ENCODE measurements around the gene CDS1. TPM values are rescaled to one million over a fixed set of nuclear protein-coding genes. Genes with fewer than 3 reads are reported as not detected.
"Not testable (repeated sequence)": the region's sequence is repeated elsewhere in the genome, so short reads cannot be mapped to it uniquely, and the experiment has no call there.

Gene CDS1
- total and polyA plus RNA-seq, 10 of the 15 experiments (the other 5 are each of a cell fraction or from before 2014, with no cell fraction given) = 0.03 TPM; not detected in 8

GRCh38 chr4:84661191-84661939, 78.4 kb downstream of the CDS1 start:
- Histone ChIP-seq H3K27me3 (replicated peaks in 1 of 2; ENCODE audit: control insufficient read depth in 2 of 2, insufficient read depth in 2 of 2, low read length in 1 of 2) (no peaks in the 10 kb centered on the region), H2AFZ (ENCODE audit: control insufficient read depth, low read depth, low read length) (no peak overlapping the region), H3K27ac (ENCODE audit: control insufficient read depth, insufficient read depth) (no peak overlapping the region), H4K20me1 (ENCODE audit: control insufficient read depth, insufficient read depth) (no peaks in the 10 kb centered on the region), H3K9me3 (replicated peaks; ENCODE audit: control insufficient read depth, insufficient read depth, low read length) (no peaks in the 10 kb centered on the region), H3K9ac (ENCODE audit: control insufficient read depth, insufficient read depth, low read length) (no peak overlapping the region), H3K4me3 (no peak overlapping the region), H3K4me2 (ENCODE audit: control insufficient read depth, insufficient read depth) (no peak overlapping the region), H3K36me3 (ENCODE audit: control insufficient read depth in 2 of 2, insufficient read depth in 2 of 2, low read length in 1 of 2) (no peaks in the 10 kb centered on the region), H3K4me1 (ENCODE audit: control insufficient read depth, insufficient read depth, low read length) (no peaks in the 10 kb centered on the region), H3K79me2 (ENCODE audit: control insufficient read depth, insufficient read depth, low read length) (no peaks in the 10 kb centered on the region)
- 2% methylated on average over 4 of the region's 4 CpGs for WGBS (ENCODE audit: insufficient coverage, insufficient replicate concordance, low lambda C conversion rate, missing lambda C conversion rate)
- no peak for FAIRE-seq
- no TSS peak for BruUV-seq (replicated peaks)
- no peak for ATAC-seq
- intact Hi-C loops (cut with micrococcal nuclease; ENCODE audit: unreplicated experiment) = no loop called here
- no peak for TF ChIP-seq PKNOX1 (IDR thresholded peaks at IDR 0.05)
- no peak for TF ChIP-seq USF1 (IDR thresholded peaks at IDR 0.05; ENCODE audit: borderline replicate concordance, extremely low read length, insufficient read depth, low read depth, low read length)
- no peak for TF ChIP-seq BHLHE40 (IDR thresholded peaks at IDR 0.05; ENCODE audit: borderline replicate concordance in 1 of 2, low read depth in 2 of 2, low read length in 1 of 2)
- no peak for TF ChIP-seq MXI1 (IDR thresholded peaks at IDR 0.05; ENCODE audit: low read depth, low read length)
- TF ChIP-seq POLR2AphosphoS2 (IDR thresholded peaks at IDR 0.05; ENCODE audit: low read depth, low read length) = no peak
- RAD21 ChIA-PET (ENCODE audit: unreplicated experiment) = no interaction called here
- in situ Hi-C loops (cut with MboI) = no loop called here
- POLR2A ChIA-PET = no interaction called here
- CTCF ChIA-PET = no interaction called here
- SMC1A ChIA-PET (ENCODE audit: uncharacterized antibody, unreplicated experiment) = no interaction called here
- DNase-seq (ENCODE audit: low read depth, low spot score) = no peak

- H3K27me3 ChIP-seq (replicated peaks in 1 of 2; ENCODE audit: control insufficient read depth in 2 of 2, insufficient read depth in 2 of 2, low read length in 1 of 2); H3K4me2 ChIP-seq (ENCODE audit: control insufficient read depth, insufficient read depth); H3K4me3 ChIP-seq; H3K9me3 ChIP-seq (replicated peaks; ENCODE audit: control insufficient read depth, insufficient read depth, low read length); in situ Hi-C loops (cut with MboI); RAD21 ChIA-PET (ENCODE audit: unreplicated experiment); H4K20me1 ChIP-seq (ENCODE audit: control insufficient read depth, insufficient read depth); H3K9ac ChIP-seq (ENCODE audit: control insufficient read depth, insufficient read depth, low read length); H2AFZ ChIP-seq (ENCODE audit: control insufficient read depth, low read depth, low read length); DNase-seq (ENCODE audit: low read depth, low spot score); H3K4me1 ChIP-seq (ENCODE audit: control insufficient read depth, insufficient read depth, low read length); CTCF ChIA-PET; H3K79me2 ChIP-seq (ENCODE audit: control insufficient read depth, insufficient read depth, low read length); H3K36me3 ChIP-seq (ENCODE audit: control insufficient read depth in 2 of 2, insufficient read depth in 2 of 2, low read length in 1 of 2); H3K27ac ChIP-seq (ENCODE audit: control insufficient read depth, insufficient read depth); intact Hi-C loops (cut with micrococcal nuclease; ENCODE audit: unreplicated experiment); POLR2A ChIA-PET; ATAC-seq; BruUV-seq (replicated peaks); FAIRE-seq: not testable (repeated sequence)
- SMC1A ChIA-PET (ENCODE audit: uncharacterized antibody, unreplicated experiment) = interaction anchor here (0.6 kb wide), 1 partner anchor 612 kb away, joined by 4 read pairs; no protein-coding TSS in a partner anchor
- WGBS (ENCODE audit: insufficient coverage, insufficient replicate concordance, low lambda C conversion rate, missing lambda C conversion rate) = 53% methylated on average over 15 of the region's 19 CpGs
Measured at GRCh38 chr4:84664767-84665166, 81.8 kb downstream of the CDS1 start.
